OCI-LY3 (cell line): ENCODE measurements around the gene OS9.

Experiments
- H2AFZ ChIP-seq: fragments of 200-600, 300-600 bp; shearing (Covaris generic); 2 replicates; pipeline ENCODE4 v1.6.0; 2014; ENCODE audit warnings: antibody characterized with exemption, low read depth, low read length
- H3K27ac ChIP-seq: fragments of 200-600, 300-600 bp; sonication (generic); 2 replicates; pipeline ENCODE4 v1.5.1; 2014; ENCODE audit warnings: mild to moderate bottlenecking, low read length, moderate library complexity, mixed read lengths
- H3K27me3 ChIP-seq: fragments of 200-600, 300-600 bp; sonication (generic); 2 replicates; pipeline ENCODE4 v1.6.1; 2014; ENCODE audit warnings: low read depth, low read length, mixed read lengths
- H3K36me3 ChIP-seq: fragments of 200-600, 300-600 bp; sonication (generic); replicated peaks from 2 replicates; pipeline ENCODE3; 2014; ENCODE audit warnings: low read depth, low read length, mixed read lengths
- H3K4me1 ChIP-seq: fragments of 300-600, 200-600 bp; sonication (generic); 2 replicates; pipeline ENCODE4 v1.6.1; 2014; ENCODE audit warnings: low read length, mixed read lengths
- H3K4me2 ChIP-seq: fragments of 200-600, 300-600 bp; sonication (generic); 2 replicates; pipeline ENCODE4 v1.6.1; 2014; ENCODE audit warnings: low read length, mixed read lengths
- H3K4me3 ChIP-seq: fragments of 300-600, 200-600 bp; sonication (generic); 2 replicates; pipeline ENCODE4 v1.5.1; 2014; ENCODE audit warnings: antibody characterized with exemption, mild to moderate bottlenecking, low read length, moderate library complexity
- H3K79me2 ChIP-seq: fragments of 300-600, 200-600 bp; shearing (Covaris generic); 2 replicates; pipeline ENCODE4 v1.6.1; 2014; ENCODE audit warnings: mild to moderate bottlenecking, low read length, mixed read lengths
- H3K9ac ChIP-seq: fragments of 300-600, 200-600 bp; shearing (Covaris generic); 2 replicates; pipeline ENCODE4 v1.6.0; 2014; ENCODE audit warnings: mild to moderate bottlenecking, low read length, moderate library complexity
- H3K9me3 ChIP-seq: fragments of 200-600, 300-600 bp; shearing (Covaris generic); 2 replicates; pipeline ENCODE4 v1.6.1; 2014; ENCODE audit warnings: low read length, mixed read lengths; ENCODE audit not compliant: insufficient read depth
- H4K20me1 ChIP-seq: fragments of 200-600, 300-600 bp; sonication (generic); 2 replicates; pipeline ENCODE4 v1.6.1; 2016; ENCODE audit warnings: low read length, mixed read lengths; ENCODE audit not compliant: insufficient read depth
- CTCF ChIP-seq: fragments of 200-600, 300-600 bp; sonication (generic); IDR thresholded peaks from 2 replicates; pipeline ENCODE4 v1.5.1; 2014; ENCODE audit warnings: antibody characterized with exemption, low read length, low read depth
- EZH2phosphoT487 ChIP-seq: fragments of 200-600 bp; shearing (Covaris generic); IDR thresholded peaks from 2 replicates; pipeline ENCODE4 v1.6.1; 2018; ENCODE audit warnings: antibody characterized with exemption, mixed run types, low read depth

The OS9 gene

GRCh38 chr12:57765698-57766463 lies 71.9 kb downstream of the OS9 start:
- Histone ChIP-seq H3K27ac (no peak overlapping the region), H2AFZ (no peak overlapping the region), H3K4me1 (peaks cover 6% of the 10 kb centered on the region), H4K20me1 (peaks cover 5% of the 10 kb centered on the region; the same call in 1 of the 2 replicates), H3K79me2 (peaks cover 6% of the 10 kb centered on the region), H3K4me3 (peak overlapping the region; percentile 78), H3K27me3 (no peaks in the 10 kb centered on the region), H3K36me3 (peaks cover 38% of the 10 kb centered on the region), H3K9ac (peak overlapping the region; percentile 52; the same call in 1 of the 2 replicates), H3K4me2 (peak overlapping the region; percentile 83), H3K9me3 (no peaks in the 10 kb centered on the region)
- TF ChIP-seq CTCF, result no peak
- TF ChIP-seq EZH2phosphoT487, result no peak

GRCh38 chr12:57766464-57767304 lies 72.8 kb downstream of the OS9 start, which contains the start of gene CYP27B1:
CYP27B1 (minus strand) TSS chr12:57767078; CDS start chr12:57767041, 37 bp downstream.
- peaks cover 12% of the 10 kb centered on the region for H3K79me2 ChIP-seq
- no peaks in the 10 kb centered on the region for H3K27me3 ChIP-seq
- H3K27ac ChIP-seq, result no peak within 1 kb of the TSS
- H3K4me2 ChIP-seq, result peak within 1 kb of the TSS; percentile 83; the same call in 1 of the 2 replicates
- H3K36me3 ChIP-seq, result peaks cover 35% of the 10 kb centered on the region
- H2AFZ ChIP-seq, result no peak within 1 kb of the TSS
- TF ChIP-seq EZH2phosphoT487 (no peak), CTCF (no peak)
- no peak within 1 kb of the TSS for H3K4me3 ChIP-seq
- H3K9me3 ChIP-seq, result no peaks in the 10 kb centered on the region
- peaks cover 8% of the 10 kb centered on the region for H3K4me1 ChIP-seq
- no peaks in the 10 kb centered on the region for H4K20me1 ChIP-seq
- H3K9ac ChIP-seq, result no peak within 1 kb of the TSS

- no peaks in the 10 kb centered on the region for H4K20me1 ChIP-seq
- H3K36me3 ChIP-seq, result peaks cover 32% of the 10 kb centered on the region
- no peak overlapping the region for H3K9ac ChIP-seq
- no peak overlapping the region for H3K4me3 ChIP-seq
- H3K4me1 ChIP-seq, result peaks cover 8% of the 10 kb centered on the region
- no peak overlapping the region for H3K27ac ChIP-seq
- no peak overlapping the region for H2AFZ ChIP-seq
- TF ChIP-seq EZH2phosphoT487, result no peak
- TF ChIP-seq CTCF, result no peak
- H3K9me3 ChIP-seq, result no peaks in the 10 kb centered on the region
- no peaks in the 10 kb centered on the region for H3K27me3 ChIP-seq
- H3K4me2 ChIP-seq, result no peak overlapping the region
- H3K79me2 ChIP-seq, result peaks cover 12% of the 10 kb centered on the region
Measured at GRCh38 chr12:57767305-57767698, 73.4 kb downstream of the OS9 start.

- no peaks in the 10 kb centered on the region for H3K27me3 ChIP-seq
- H3K4me2 ChIP-seq, result no peak overlapping the region
- no peak overlapping the region for H2AFZ ChIP-seq
- no peak overlapping the region for H3K27ac ChIP-seq
- H4K20me1 ChIP-seq, result no peaks in the 10 kb centered on the region
- H3K36me3 ChIP-seq, result peaks cover 29% of the 10 kb centered on the region
- H3K4me1 ChIP-seq, result peaks cover 10% of the 10 kb centered on the region
- no peak overlapping the region for H3K4me3 ChIP-seq
- TF ChIP-seq CTCF (no peak), EZH2phosphoT487 (no peak)
- H3K9me3 ChIP-seq, result no peaks in the 10 kb centered on the region
- H3K9ac ChIP-seq, result no peak overlapping the region
- peaks cover 12% of the 10 kb centered on the region for H3K79me2 ChIP-seq
Measured at GRCh38 chr12:57767876-57768275, 73.9 kb downstream of the OS9 start.
